Subcutaneous adipose tissue (tissue), 4 donors: ENCODE data around the gene RHBDF1. TPM values are rescaled to one million over a fixed set of nuclear protein-coding genes. Genes with fewer than 3 reads are reported as not detected.

Experiments
- CTCF ChIP-seq: fragments of 450-650 bp; IDR thresholded peaks from one replicate; pipeline ENCODE4 v1.5.1; 2016; ENCODE audit warnings: low read depth, mild to moderate bottlenecking, control low read depth, antibody characterized with exemption, moderate library complexity
- total RNA-seq, 4 donors: library from RNA; depleted of rRNA; stranded (reverse); fragments of >200 nt; gene quantifications; one replicate each; pipeline ENCODE4 v1.1.0, GENCODE V29; 2016

The RHBDF1 gene
- total RNA-seq, 4 donors from 2014 or later = 17.2 to 72.7 (median 27.9) TPM

DNA sequence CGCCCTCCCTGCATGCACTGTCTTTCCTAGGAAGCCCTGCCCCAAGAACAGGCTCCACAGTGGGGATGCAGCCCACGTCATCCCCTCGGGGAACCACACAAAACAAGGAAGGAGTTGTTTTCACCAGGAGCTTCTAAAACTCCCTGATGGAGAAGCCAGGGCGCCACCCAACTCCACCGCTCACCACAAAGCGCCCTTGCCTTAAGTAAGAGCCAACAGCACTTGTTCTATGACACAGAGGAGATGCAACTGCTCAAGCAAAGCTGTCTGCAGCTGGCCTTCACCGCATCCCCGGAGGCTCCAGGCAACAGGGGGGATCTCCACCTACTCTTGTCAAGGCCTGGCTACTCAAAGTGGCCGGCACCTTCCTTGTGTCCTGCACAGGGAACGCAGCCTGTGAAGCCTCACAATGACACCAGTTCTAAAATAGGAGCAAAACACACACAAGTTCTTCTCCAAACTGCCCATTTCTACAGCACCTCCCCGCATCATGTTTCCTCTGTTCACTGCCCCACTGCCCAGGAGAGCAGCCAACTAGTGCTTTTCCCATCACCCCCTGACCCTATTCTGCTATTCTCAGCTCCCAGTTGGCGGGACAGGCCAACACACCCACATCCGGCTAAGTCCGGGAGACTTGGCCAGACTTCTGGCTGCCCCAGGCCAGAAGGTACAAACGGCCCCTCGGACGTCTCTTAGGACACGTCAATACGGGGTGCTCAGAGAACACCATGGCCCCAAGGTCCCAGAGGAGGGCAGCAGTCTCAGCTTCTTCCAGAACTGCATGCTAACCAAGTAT lies 29.8 kb upstream of the RHBDF1 start:
- TF ChIP-seq CTCF = no peak

GRCh38 chr16:101586-101985 lies 29.2 kb upstream of the RHBDF1 start:
- no peak for TF ChIP-seq CTCF

GRCh38 chr16:100989-101388 lies 28.6 kb upstream of the RHBDF1 start:
- TF ChIP-seq CTCF = no peak

DNA sequence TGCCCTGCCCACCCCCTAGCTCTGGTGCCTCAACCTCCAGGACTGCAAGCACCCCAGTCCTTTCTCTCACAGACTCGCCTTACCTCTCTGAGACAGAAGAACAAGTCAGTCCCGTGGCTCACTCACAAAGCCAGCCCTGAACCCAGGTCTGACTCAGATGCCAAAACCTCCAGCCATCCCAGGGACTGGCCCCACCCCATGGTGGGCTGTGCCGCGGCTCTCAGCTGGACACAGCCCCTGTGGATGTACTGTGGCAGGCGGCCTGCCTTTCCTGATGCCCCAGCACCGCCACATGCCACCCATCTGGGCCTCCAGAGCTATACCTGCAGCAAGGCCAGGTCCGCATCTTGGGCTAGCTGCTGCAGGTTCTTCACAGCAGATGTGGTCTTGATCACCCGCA lies 25.4 kb upstream of the RHBDF1 start:
- no peak for TF ChIP-seq CTCF

DNA sequence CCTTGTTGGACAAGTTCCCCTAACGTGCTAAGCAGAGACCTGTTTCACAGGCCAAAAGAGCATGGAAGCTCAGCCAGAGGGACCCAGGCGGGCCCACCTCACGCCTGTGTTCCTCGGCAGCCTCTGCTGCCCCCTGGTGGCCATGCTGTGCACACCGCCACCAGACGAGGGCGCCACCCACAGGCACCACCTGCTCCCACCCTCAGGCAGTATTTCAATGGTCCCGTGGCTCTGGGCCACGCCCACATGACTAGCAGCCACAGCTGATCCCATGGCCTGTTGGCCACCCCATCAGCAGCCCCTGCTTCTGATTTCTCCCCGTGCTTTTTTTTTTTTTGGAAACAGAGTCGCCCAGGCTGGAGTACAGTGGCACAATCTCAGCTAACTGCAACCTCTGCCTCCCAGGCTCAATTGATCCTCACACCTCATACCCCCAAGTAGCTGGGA lies 24.5 kb upstream of the RHBDF1 start:
- TF ChIP-seq CTCF = no peak

GRCh38 chr16:94918-95265 lies 22.5 kb upstream of the RHBDF1 start:
- no peak for TF ChIP-seq CTCF

DNA sequence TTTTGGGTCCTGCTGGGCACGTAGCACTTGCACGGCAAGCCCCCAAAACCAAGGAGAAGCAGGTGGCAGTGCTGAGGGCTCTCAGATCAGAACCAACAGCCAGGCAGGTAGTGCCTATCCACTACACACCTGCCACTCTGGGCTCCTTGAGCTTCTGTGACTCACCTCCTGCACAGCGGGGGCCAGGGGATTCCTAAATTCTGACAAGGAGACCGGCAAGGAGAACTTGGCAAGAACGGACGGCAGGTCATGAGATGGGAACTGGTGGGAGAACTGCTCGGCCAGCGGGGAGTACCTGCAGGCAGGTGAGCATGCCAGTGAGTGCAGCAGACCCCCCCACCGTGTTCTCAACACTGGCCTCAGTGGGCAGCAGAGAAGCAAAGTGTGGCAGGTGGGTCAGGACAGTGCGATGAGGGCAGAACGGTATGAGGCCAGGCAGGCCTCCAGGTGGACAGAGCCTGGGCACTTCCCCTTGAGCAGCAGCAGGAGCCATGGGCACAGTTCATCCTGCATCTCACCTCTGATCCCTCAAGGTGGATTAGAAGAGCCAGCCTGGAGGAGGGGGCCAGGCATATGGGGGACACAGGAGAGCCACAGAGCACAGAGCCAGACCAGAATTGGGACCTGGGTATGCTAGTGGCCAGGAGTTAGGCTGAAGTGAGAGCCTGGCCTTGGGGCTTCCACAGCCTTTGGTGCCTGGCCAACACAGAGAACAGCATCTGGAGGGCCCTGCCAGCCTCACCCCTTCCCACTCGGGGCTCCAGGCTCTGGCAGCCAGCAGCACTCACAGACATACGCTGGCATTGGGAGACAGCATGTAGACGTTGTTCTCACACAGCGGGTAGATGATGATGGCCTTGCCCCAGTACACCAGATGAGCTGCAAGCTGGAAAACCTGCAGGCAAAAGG lies 20.3 kb upstream of the RHBDF1 start:
- no peak for TF ChIP-seq CTCF
